A549 (cell line): ENCODE data around the gene HS3ST5. TPM values are rescaled to one million over a fixed set of nuclear protein-coding genes. Genes with fewer than 3 reads are reported as not detected.
A peak's percentile ranks its signal among the peaks of the same experiment; 100 is the strongest.

ENCODE experiments used
- ATAC-seq, 2 experiments: fragments of 200-7000 bp in 1 of 2; fragments of >200 bp in 1 of 2; cut with Nextera tagmentation in 1 of 2; cut with Tn5 transposase in 1 of 2; 3 replicates each; pipeline versions ENCODE4 v1.8.0 to v1.9.1; 2018 to 2020; ENCODE audit warnings: mild to moderate bottlenecking in 1 of 2, moderate library complexity in 1 of 2
- CTCF ChIA-PET: fragments of 300-600 bp; sonication (Branson Sonifier 250); formaldehyde crosslinking; extraction: SDS; loops from one replicate; lab custom pipeline; 2021; ENCODE audit warnings: antibody characterized with exemption, inconsistent platforms; lab: Yijun Ruan, JAX
- POLR2A ChIA-PET: fragments of 350-600 bp; formaldehyde crosslinking; extraction: SDS; loops from one replicate; lab custom pipeline; 2021; ENCODE audit warnings: antibody characterized with exemption, inconsistent platforms; lab: Yijun Ruan, JAX
- DNase-seq, 2 experiments: peaks; one replicate each; pipeline versions ENCODE4 v3.0.0 to v3.0.0-alpha.2; 2011 to 2016; ENCODE audit warnings: low read depth in 1 of 2, low spot score in 1 of 2
- FAIRE-seq: peaks from 2 replicates; lab custom pipeline; 2011; peaks lifted over from hg19 to GRCh38; lab: Jason Lieb, UNC
- H3K27ac ChIP-seq, 2 experiments: fragments of >200 bp; sonication (Bioruptor Twin); formaldehyde crosslinking; 3 replicates each; pipeline ENCODE4 v1.5.1; 2016 to 2017
- H3K4me1 ChIP-seq: fragments of >200 bp; sonication (Bioruptor Twin); formaldehyde crosslinking; 3 replicates; pipeline ENCODE4 v1.6.1; 2016
- H3K4me2 ChIP-seq: fragments of >200 bp; sonication (Bioruptor Twin); formaldehyde crosslinking; 3 replicates; pipeline ENCODE4 v1.6.1; 2016
- H3K4me3 ChIP-seq: fragments of >200 bp; sonication (Bioruptor Twin); formaldehyde crosslinking; 3 replicates; pipeline ENCODE4 v1.5.1; 2016
- H3K9me3 ChIP-seq: fragments of >200 bp; sonication (Bioruptor Twin); formaldehyde crosslinking; 3 replicates; pipeline ENCODE4 v1.6.1; 2016
- CBX2 ChIP-seq: fragments of 200-600 bp; sonication (generic); IDR thresholded peaks from 2 replicates; pipeline ENCODE4 v1.6.1; 2016; ENCODE audit warnings: low read depth, mild to moderate bottlenecking, borderline replicate concordance
- CTCF ChIP-seq: fragments of >200 bp; sonication (Bioruptor Twin); formaldehyde crosslinking; IDR thresholded peaks from 3 replicates; pipeline ENCODE4 v1.5.1; 2016
- EHF ChIP-seq: fragments of 250-450 bp; sonication (Bioruptor Pico); IDR thresholded peaks from 2 replicates; pipeline ENCODE4 v1.5.0; 2020; ENCODE audit warnings: mild to moderate bottlenecking
- EHMT2 ChIP-seq: fragments of 200-600 bp; sonication (generic); IDR thresholded peaks from 2 replicates; pipeline ENCODE4 v1.6.1; 2016; ENCODE audit warnings: antibody characterized with exemption, low read depth, mild to moderate bottlenecking, moderate library complexity
- HEYL ChIP-seq: fragments of 250-450 bp; sonication (Bioruptor Pico); IDR thresholded peaks from 2 replicates; pipeline ENCODE4 v1.8.0; 2021; ENCODE audit warnings: mild to moderate bottlenecking, moderate library complexity
- HOXA7 ChIP-seq: fragments of 250-450 bp; sonication (Bioruptor Pico); IDR thresholded peaks from 2 replicates; pipeline ENCODE4 v1.5.0; 2020; ENCODE audit warnings: mild to moderate bottlenecking, moderate library complexity
- MAFK ChIP-seq: fragments of 450-650 bp; IDR thresholded peaks from 2 replicates; pipeline ENCODE4 v1.6.1; 2014; ENCODE audit not compliant: partially characterized antibody
- NPAS2 ChIP-seq: fragments of 250-450 bp; sonication (Bioruptor Pico); IDR thresholded peaks from 2 replicates; pipeline ENCODE4 v1.8.0; 2022; ENCODE audit warnings: mild to moderate bottlenecking, moderate library complexity, borderline replicate concordance
- POLR2A ChIP-seq: IDR thresholded peaks from 2 replicates; pipeline ENCODE4 v1.6.1; 2012; ENCODE audit warnings: mild to moderate bottlenecking, low read length
- RAD21 ChIP-seq, 2 experiments: fragments of >200 bp in 1 of 2; sonication (Bioruptor Twin) in 1 of 2; formaldehyde crosslinking in 1 of 2; IDR thresholded peaks in 1 of 2; conservative IDR thresholded peaks in 1 of 2; 2 replicates in 1 of 2; 3 replicates in 1 of 2; pipeline ENCODE4 v1.6.1; 2012 to 2018; ENCODE audit warnings: inconsistent platforms in 1 of 2
- RARB ChIP-seq: fragments of 250-450 bp; sonication (Bioruptor Pico); IDR thresholded peaks from 2 replicates; pipeline ENCODE4 v1.8.0; 2021; ENCODE audit warnings: mild to moderate bottlenecking, moderate library complexity
- REST ChIP-seq: fragments of 200-600 bp; sonication (generic); IDR thresholded peaks from 2 replicates; pipeline ENCODE4 v1.6.1; 2016; ENCODE audit warnings: antibody characterized with exemption, mild to moderate bottlenecking, moderate library complexity
- SMC3 ChIP-seq: fragments of >200 bp; sonication (Bioruptor Twin); formaldehyde crosslinking; IDR thresholded peaks from 3 replicates; pipeline ENCODE4 v1.6.1; 2018; ENCODE audit warnings: inconsistent platforms
- TP53 ChIP-seq: fragments of 250-450 bp; sonication (Bioruptor Pico); IDR thresholded peaks from 2 replicates; pipeline ENCODE4 v1.5.0; 2021; ENCODE audit warnings: mild to moderate bottlenecking, moderate library complexity
- WGBS: methylation state at CpG from one replicate; pipeline ENCODE4 v1.1.6; 2017; ENCODE audit errors: missing lambda C conversion rate; 5-methylcytosine and 5-hydroxymethylcytosine counted together
- polyA plus RNA-seq, 4 experiments: library from polyadenylated mRNA; depleted of rRNA in 3 of 4; stranded (reverse); fragments of >200 nt; fragmentation: RNase III in 1 of 4; extraction: RNeasy Plus Mini Kit Qiagen cat#74134 plus additional on column Dnase treatment in 1 of 4; gene quantifications; 2 replicates in 3 of 4; 3 replicates in 1 of 4; pipeline ENCODE4 v1.2.3, GENCODE V29; 2011 to 2017
- TF ChIP-seq, protein P1 (sequence below): IDR thresholded peaks from 2 replicates; pipeline ENCODE4 v1.6.1; 2012

The HS3ST5 gene
- polyA plus RNA-seq, 2 of the 4 experiments (the other 2 are of a cell fraction), result not detected

GRCh38 chr6:114312931-114313330 lies 29.9 kb downstream of the HS3ST5 start:
- POLR2A ChIA-PET, result no interaction called here
- CTCF ChIA-PET, result no interaction called here
- FAIRE-seq (no peak), DNase-seq (no peak), ATAC-seq (no peak)
- H3K27ac ChIP-seq, result no peak overlapping the region
- WGBS, result 37% methylated on average over 4 of the region's 4 CpGs
- no peaks in the 10 kb centered on the region for H3K4me1 ChIP-seq
- no peak overlapping the region for H3K4me3 ChIP-seq
- TF ChIP-seq EHMT2 (no peak), TP53 (CRISPR knock-in tag) (no peak)
- TF ChIP-seq, all 56 proteins: peak for 0
- H3K9me3 ChIP-seq, result no peaks in the 10 kb centered on the region
- no peak overlapping the region for H3K4me2 ChIP-seq

DNA sequence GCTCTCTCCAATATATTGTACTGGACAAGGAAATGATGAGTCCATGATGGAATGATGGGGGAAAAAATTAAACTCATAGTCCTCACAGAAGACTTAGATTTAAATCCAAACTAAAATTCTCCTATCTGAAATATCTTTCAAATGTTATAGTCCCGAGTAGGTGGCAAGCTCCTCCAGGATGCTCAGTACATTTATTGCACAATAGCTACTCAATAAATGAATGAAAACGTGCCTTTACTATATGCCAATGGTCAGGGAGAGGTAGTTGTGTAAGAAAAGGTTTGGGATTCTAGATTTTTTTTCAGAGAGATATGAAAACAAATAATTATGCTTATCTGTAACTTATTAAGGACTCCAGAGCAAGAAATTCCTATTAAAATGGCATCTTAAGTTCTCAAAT lies 32.8 kb downstream of the HS3ST5 start:
- TF ChIP-seq CBX2, result no peak
- TF ChIP-seq REST, result no peak
- no peak for TF ChIP-seq HEYL (CRISPR knock-in tag)
- no peak for TF ChIP-seq POLR2A
- TF ChIP-seq, protein P1, sequence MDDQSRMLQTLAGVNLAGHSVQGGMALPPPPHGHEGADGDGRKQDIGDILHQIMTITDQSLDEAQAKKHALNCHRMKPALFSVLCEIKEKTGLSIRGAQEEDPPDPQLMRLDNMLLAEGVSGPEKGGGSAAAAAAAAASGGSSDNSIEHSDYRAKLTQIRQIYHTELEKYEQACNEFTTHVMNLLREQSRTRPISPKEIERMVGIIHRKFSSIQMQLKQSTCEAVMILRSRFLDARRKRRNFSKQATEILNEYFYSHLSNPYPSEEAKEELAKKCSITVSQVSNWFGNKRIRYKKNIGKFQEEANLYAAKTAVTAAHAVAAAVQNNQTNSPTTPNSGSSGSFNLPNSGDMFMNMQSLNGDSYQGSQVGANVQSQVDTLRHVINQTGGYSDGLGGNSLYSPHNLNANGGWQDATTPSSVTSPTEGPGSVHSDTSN, result no peak
- no peak for TF ChIP-seq HOXA7 (CRISPR knock-in tag)
- no peak for TF ChIP-seq MAFK
- no peak for TF ChIP-seq RARB (CRISPR knock-in tag)
- TF ChIP-seq, all 56 proteins: peak for 0
- Histone ChIP-seq H3K4me3 (no peak overlapping the region), H3K9me3 (no peaks in the 10 kb centered on the region; the same call in 2 of the 3 replicates), H3K27ac (no peak overlapping the region), H3K4me2 (no peak overlapping the region), H3K4me1 (no peaks in the 10 kb centered on the region)
- no peak for DNase-seq
- ATAC-seq, result no peak
- ChIA-PET POLR2A (no interaction called here), CTCF (no interaction called here)
- 8% methylated on average over 2 of the region's 2 CpGs for WGBS
- FAIRE-seq, result no peak

- no peaks in the 10 kb centered on the region for H3K4me1 ChIP-seq
- FAIRE-seq (no peak), ATAC-seq (no peak), DNase-seq (peak in 1 of 2 experiments; percentile 9)
- no peaks in the 10 kb centered on the region; the same call in 2 of the 3 replicates for H3K9me3 ChIP-seq
- ChIA-PET CTCF (interaction anchor here (0.6 to 5.1 kb wide), 7 partner anchors 10 to 342 kb away, joined by 3 to 19 read pairs (median 3); no protein-coding TSS in a partner anchor), POLR2A (no interaction called here)
- WGBS, result 0% methylated on average over 1 of the region's 1 CpG
- H3K4me3 ChIP-seq, result no peak overlapping the region
- no peak overlapping the region for H3K27ac ChIP-seq
- H3K4me2 ChIP-seq, result no peak overlapping the region
- no peak for TF ChIP-seq CBX2
- TF ChIP-seq RAD21 (conservative IDR thresholded peaks at IDR 0.05 in 1 of 2, IDR thresholded peaks at IDR 0.05 in 1 of 2), result peak; percentile 10 to 34; a peak in 2 of 5 replicates
- peak; percentile 33; the same call in 1 of the 3 replicates for TF ChIP-seq SMC3
- no peak for TF ChIP-seq HEYL (CRISPR knock-in tag)
- peak; percentile 49 for TF ChIP-seq CTCF
- TF ChIP-seq NPAS2, result no peak
- TF ChIP-seq EHF, result no peak
These were observed 38.4 kb downstream of the HS3ST5 start for GRCh38 chr6:114304304-114304887.
